IMR-90 (cell line): ENCODE data around the gene CLCN4. TPM values are rescaled to one million over a fixed set of nuclear protein-coding genes. Genes with fewer than 3 reads are reported as not detected.

Experiments used
- ATAC-seq: fragments of 200-7000 bp; cut with Tn5 transposase; 2 replicates; pipeline ENCODE4 v1.9.1; 2020; ENCODE audit warnings: low read depth, mild to moderate bottlenecking, moderate library complexity
- BruUV-seq: library from RNA; stranded (reverse); fragments of 400-500 nt; replicated peaks from 2 replicates; lab custom pipeline; 2021; lab: Mats Ljungman, UMichigan
- CTCF ChIA-PET: fragments of 300-600 bp; formaldehyde crosslinking; extraction: SDS; loops from one replicate; lab custom pipeline; 2021; ENCODE audit warnings: antibody characterized with exemption; lab: Yijun Ruan, JAX
- POLR2A ChIA-PET: fragments of 300-600 bp; sonication (Branson Sonifier 250); formaldehyde crosslinking; loops from one replicate; lab custom pipeline; 2022; ENCODE audit warnings: antibody characterized with exemption; ENCODE audit not compliant: unreplicated experiment; lab: Charles Lee
- DNase-seq: peaks from one replicate; pipeline ENCODE4 v3.0.0; 2013
- H2AFZ ChIP-seq: replicated peaks from 2 replicates; pipeline ENCODE3; 2013; ENCODE audit warnings: low read length, mild to moderate bottlenecking; ENCODE audit not compliant: poor library complexity
- H2AK5ac ChIP-seq: 2 replicates; pipeline ENCODE4 v1.6.1; 2013; ENCODE audit warnings: low read depth, low read length, inconsistent platforms
- H2AK9ac ChIP-seq: replicated peaks from 2 replicates; pipeline ENCODE3; 2013; ENCODE audit warnings: mild to moderate bottlenecking, low read depth, low read length, moderate library complexity; ENCODE audit not compliant: poor library complexity
- H2BK120ac ChIP-seq: 2 replicates; pipeline ENCODE4 v1.6.1; 2013; ENCODE audit warnings: low read depth, low read length, inconsistent platforms
- H2BK15ac ChIP-seq: 3 replicates; pipeline ENCODE4 v1.6.1; 2013; ENCODE audit warnings: low read depth, low read length, inconsistent platforms
- H2BK20ac ChIP-seq: 2 replicates; pipeline ENCODE4 v1.6.1; 2013; ENCODE audit warnings: low read depth, mild to moderate bottlenecking, inconsistent platforms, low read length, moderate library complexity
- H2BK5ac ChIP-seq: 2 replicates; pipeline ENCODE4 v1.6.1; 2013; ENCODE audit warnings: mild to moderate bottlenecking, low read depth, low read length, inconsistent platforms; ENCODE audit not compliant: poor library complexity, severe bottlenecking
- H3K14ac ChIP-seq: replicated peaks from 2 replicates; pipeline ENCODE4 v1.6.1; 2013; ENCODE audit warnings: low read depth, low read length, inconsistent platforms
- H3K18ac ChIP-seq: 2 replicates; pipeline ENCODE4 v1.6.1; 2013; ENCODE audit warnings: low read depth, low read length, control low read depth
- H3K23ac ChIP-seq: 2 replicates; pipeline ENCODE4 v1.6.1; 2013; ENCODE audit warnings: low read depth, low read length, inconsistent platforms
- H3K27ac ChIP-seq: 2 replicates; pipeline ENCODE4 v1.5.1; 2013; ENCODE audit warnings: mild to moderate bottlenecking, control low read depth, low read length; ENCODE audit not compliant: insufficient read depth
- H3K27me3 ChIP-seq: 2 replicates; pipeline ENCODE4 v1.6.1; 2013; ENCODE audit warnings: low read length; ENCODE audit not compliant: control insufficient read depth, insufficient read depth
- H3K36me3 ChIP-seq: 2 replicates; pipeline ENCODE4 v1.6.1; 2013; ENCODE audit warnings: low read length, mixed read lengths; ENCODE audit not compliant: control insufficient read depth, insufficient read depth
- H3K4ac ChIP-seq: 2 replicates; pipeline ENCODE4 v1.6.1; 2013; ENCODE audit warnings: low read depth, low read length, inconsistent platforms
- H3K4me1 ChIP-seq: 2 replicates; pipeline ENCODE4 v1.6.1; 2013; ENCODE audit warnings: low read length, mixed read lengths; ENCODE audit not compliant: control insufficient read depth, insufficient read depth
- H3K4me2 ChIP-seq: 2 replicates; pipeline ENCODE4 v1.6.1; 2013; ENCODE audit warnings: low read depth, mild to moderate bottlenecking, control low read depth, low read length, moderate library complexity
- H3K4me3 ChIP-seq: 2 replicates; pipeline ENCODE4 v1.5.1; 2013; ENCODE audit warnings: low read depth, mild to moderate bottlenecking, control low read depth, low read length, moderate library complexity; ENCODE audit not compliant: insufficient read depth
- H3K56ac ChIP-seq: 2 replicates; pipeline ENCODE4 v1.6.1; 2013; ENCODE audit warnings: low read length, inconsistent platforms; ENCODE audit not compliant: insufficient read depth; ENCODE audit errors: extremely low read depth
- H3K79me1 ChIP-seq, 2 experiments: 2 replicates each; pipeline ENCODE4 v1.6.1; 2013; ENCODE audit warnings: low read length in 2 of 2, inconsistent platforms in 1 of 2, low read depth in 1 of 2
- H3K9ac ChIP-seq: 2 replicates; pipeline ENCODE4 v1.6.1; 2013; ENCODE audit warnings: low read depth, low read length, control low read depth
- H3K9me1 ChIP-seq: 2 replicates; pipeline ENCODE4 v1.6.1; 2013; ENCODE audit warnings: low read length, inconsistent platforms; ENCODE audit not compliant: insufficient read depth
- H3K9me3 ChIP-seq: 2 replicates; pipeline ENCODE4 v1.6.1; 2013; ENCODE audit warnings: low read length; ENCODE audit not compliant: control insufficient read depth, insufficient read depth
- H4K20me1 ChIP-seq: 2 replicates; pipeline ENCODE4 v1.6.1; 2013; ENCODE audit warnings: low read length, inconsistent platforms; ENCODE audit not compliant: insufficient read depth
- H4K5ac ChIP-seq: 2 replicates; pipeline ENCODE4 v1.6.1; 2013; ENCODE audit warnings: mild to moderate bottlenecking, low read depth, low read length, control low read depth
- H4K8ac ChIP-seq, 2 experiments: 2 replicates each; pipeline ENCODE4 v1.6.1; 2013; ENCODE audit warnings: low read depth in 2 of 2, low read length in 2 of 2, control low read depth in 1 of 2, inconsistent platforms in 1 of 2
- H4K91ac ChIP-seq: 2 replicates; pipeline ENCODE4 v1.6.1; 2013; ENCODE audit warnings: low read depth, low read length, inconsistent platforms; ENCODE audit not compliant: insufficient read depth
- BHLHE40 ChIP-seq: fragments of 150-350 bp; IDR thresholded peaks from 2 replicates; pipeline ENCODE4 v1.6.1; 2016; ENCODE audit warnings: mild to moderate bottlenecking, low read depth, low read length
- CEBPB ChIP-seq: IDR thresholded peaks from 2 replicates; pipeline ENCODE4 v1.6.1; 2012; ENCODE audit warnings: low read depth, low read length, improper control_type of control experiment
- CHD1 ChIP-seq: IDR thresholded peaks from 2 replicates; pipeline ENCODE4 v1.6.1; 2012; ENCODE audit warnings: low read depth, low read length, improper control_type of control experiment
- FOS ChIP-seq: fragments of 150-350 bp; IDR thresholded peaks from 2 replicates; pipeline ENCODE4 v1.6.1; 2016; ENCODE audit warnings: low read depth, low read length
- MAFK ChIP-seq: IDR thresholded peaks from 2 replicates; pipeline ENCODE4 v1.6.1; 2012; ENCODE audit warnings: low read depth, low read length, improper control_type of control experiment
- MAZ ChIP-seq: IDR thresholded peaks from 2 replicates; pipeline ENCODE4 v1.6.1; 2012; ENCODE audit warnings: low read depth, mild to moderate bottlenecking, low read length, improper control_type of control experiment, moderate library complexity, borderline replicate concordance
- MXI1 ChIP-seq: IDR thresholded peaks from 2 replicates; pipeline ENCODE4 v1.6.1; 2012; ENCODE audit warnings: low read depth, mild to moderate bottlenecking, low read length, moderate library complexity, borderline replicate concordance
- NFE2L2 ChIP-seq: fragments of 150-350 bp; IDR thresholded peaks from 2 replicates; pipeline ENCODE4 v1.6.1; 2016; ENCODE audit warnings: low read depth, mild to moderate bottlenecking, low read length
- RAD21 ChIP-seq: IDR thresholded peaks from 2 replicates; pipeline ENCODE4 v1.6.1; 2012; ENCODE audit warnings: low read length, improper control_type of control experiment
- RCOR1 ChIP-seq: IDR thresholded peaks from 2 replicates; pipeline ENCODE4 v1.6.1; 2012; ENCODE audit warnings: mild to moderate bottlenecking, low read length, improper control_type of control experiment; ENCODE audit not compliant: insufficient replicate concordance
- RFX5 ChIP-seq: IDR thresholded peaks from 2 replicates; pipeline ENCODE4 v1.8.0; 2012; ENCODE audit warnings: low read depth, mild to moderate bottlenecking, low read length, moderate library complexity
- USF2 ChIP-seq: fragments of 150-350 bp; IDR thresholded peaks from 2 replicates; pipeline ENCODE4 v1.6.1; 2017; ENCODE audit warnings: mild to moderate bottlenecking, antibody characterized with exemption, low read length, low read depth
- WGBS, 2 experiments: methylation state at CpG; one replicate each; pipeline versions ENCODE4 v1.1.5 to v1.1.7; 2013; ENCODE audit warnings: missing lambda C conversion rate in 2 of 2; ENCODE audit not compliant: insufficient read length in 1 of 2; ENCODE audit errors: extremely low coverage in 2 of 2; 5-methylcytosine and 5-hydroxymethylcytosine counted together
- dilution Hi-C: fragments of 300-500 bp; cut with HindIII; formaldehyde crosslinking; loops from one replicate; pipeline ENCODE4 v1.14.3; 2018; ENCODE audit warnings: low sequenced_read_pairs; ENCODE audit not compliant: unreplicated experiment
- in situ Hi-C: fragments of 300-500 bp; cut with MboI; formaldehyde crosslinking; loops from 3 replicates; pipeline ENCODE4 v1.14.3; 2019; ENCODE audit warnings: low sequenced_read_pairs, inconsistent platforms, mixed read lengths
- intact Hi-C: fragments of 100-400 bp; cut with micrococcal nuclease; formaldehyde crosslinking; loops from 2 replicates; pipeline ENCODE4 v1.10.0; 2022
- polyA plus RNA-seq, 3 experiments: library from polyadenylated mRNA; depleted of rRNA; stranded (reverse); fragments of >200 nt; gene quantifications; 2 replicates each; pipeline ENCODE4 v1.2.3, GENCODE V29; 2012; ENCODE audit warnings: low replicate concordance in 1 of 3
- total RNA-seq: library from RNA; depleted of rRNA; stranded (reverse); fragments of >200 nt; gene quantifications from 2 replicates; pipeline ENCODE4 v1.2.3, GENCODE V29; 2012
- TF ChIP-seq, protein P1 (sequence below): fragments of 150-350 bp; IDR thresholded peaks from 2 replicates; pipeline ENCODE4 v1.6.1; 2016; ENCODE audit warnings: low read depth, mild to moderate bottlenecking, low read length, moderate library complexity, borderline replicate concordance
- TF ChIP-seq, protein P2 (sequence below): conservative IDR thresholded peaks from 2 replicates; pipeline ENCODE4 v1.5.1; 2012; ENCODE audit warnings: mild to moderate bottlenecking, low read depth, low read length, improper control_type of control experiment

The CLCN4 gene
- total and polyA plus RNA-seq, 2 of the 4 experiments (the other 2 are of a cell fraction) = 2.2 to 4.5 TPM

DNA sequence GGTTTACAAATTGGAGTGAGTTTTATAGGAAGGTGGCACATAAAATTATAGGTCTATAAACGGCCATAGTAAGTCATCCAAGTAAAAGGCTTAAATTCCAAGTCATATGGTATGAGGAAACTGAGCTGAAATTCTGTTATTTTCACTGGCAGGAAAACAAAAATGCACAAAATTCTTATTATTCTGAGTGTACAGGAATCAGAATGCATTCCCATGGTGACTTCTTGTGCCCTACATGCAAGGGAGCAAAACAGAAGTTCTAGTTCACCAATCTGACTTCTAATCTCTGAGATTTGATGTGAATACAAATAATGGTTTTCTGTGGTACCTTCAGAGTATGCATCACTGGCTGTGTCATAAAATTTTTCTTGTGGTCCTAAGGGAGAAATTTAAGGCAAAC lies 102.9 kb downstream of the CLCN4 start:
- BruUV-seq = no TSS peak
- WGBS, 2 experiments = no CpG with 5 or more reads among the region's 1 CpG

More for the DNA sequence above, 102.9 kb downstream of the CLCN4 start:
- Histone ChIP-seq H3K14ac (0 out of 2 replicates have a peak overlapping the region, but pooled peaks have one; percentile 37), H3K27me3 (no peaks in the 10 kb centered on the region), H3K23ac (no peak overlapping the region), H3K4me3 (no peak overlapping the region), H3K18ac (peak overlapping the region; percentile 8; the same call in 1 of the 2 replicates), H2BK120ac (peak overlapping the region; percentile 77), H3K9me1 (no peaks in the 10 kb centered on the region), H2BK5ac (no peak overlapping the region), H3K4ac (peak overlapping the region; percentile 58; the same call in 1 of the 2 replicates), H3K27ac (peak overlapping the region; percentile 40; the same call in 1 of the 2 replicates), H4K8ac (peak overlapping the region in 1 of 2 experiments; percentile 72; a peak in 2 of 4 replicates), H2AFZ (no peak overlapping the region), H3K79me1 (no peaks in the 10 kb centered on the region), H3K4me2 (0 out of 2 replicates have a peak overlapping the region, but pooled peaks have one; percentile 31), H2BK15ac (no peak overlapping the region), H3K9me3 (peaks cover 3% of the 10 kb centered on the region), H3K9ac (no peak overlapping the region), H2AK5ac (no peak overlapping the region), H4K5ac (no peak overlapping the region; the same call in 1 of the 2 replicates), H2BK20ac (peak overlapping the region; percentile 82; the same call in 1 of the 2 replicates), H3K4me1 (peaks cover 4% of the 10 kb centered on the region), H4K91ac (peak overlapping the region; percentile 76; the same call in 1 of the 2 replicates), H3K56ac (no peak overlapping the region), H4K20me1 (no peaks in the 10 kb centered on the region), H2AK9ac (no peak overlapping the region), H3K36me3 (no peaks in the 10 kb centered on the region)
- in situ Hi-C loops (no loop called here), intact Hi-C loops (no loop called here), dilution Hi-C loops (no loop called here)
- ChIA-PET CTCF (no interaction called here), POLR2A (no interaction called here)
- TF ChIP-seq MXI1 = no peak
- no peak for TF ChIP-seq NFE2L2
- TF ChIP-seq BHLHE40 = no peak
- no peak for TF ChIP-seq MAZ
- no peak for TF ChIP-seq RCOR1
- no peak for TF ChIP-seq MAFK
- TF ChIP-seq RFX5 = no peak
- TF ChIP-seq, protein P1, sequence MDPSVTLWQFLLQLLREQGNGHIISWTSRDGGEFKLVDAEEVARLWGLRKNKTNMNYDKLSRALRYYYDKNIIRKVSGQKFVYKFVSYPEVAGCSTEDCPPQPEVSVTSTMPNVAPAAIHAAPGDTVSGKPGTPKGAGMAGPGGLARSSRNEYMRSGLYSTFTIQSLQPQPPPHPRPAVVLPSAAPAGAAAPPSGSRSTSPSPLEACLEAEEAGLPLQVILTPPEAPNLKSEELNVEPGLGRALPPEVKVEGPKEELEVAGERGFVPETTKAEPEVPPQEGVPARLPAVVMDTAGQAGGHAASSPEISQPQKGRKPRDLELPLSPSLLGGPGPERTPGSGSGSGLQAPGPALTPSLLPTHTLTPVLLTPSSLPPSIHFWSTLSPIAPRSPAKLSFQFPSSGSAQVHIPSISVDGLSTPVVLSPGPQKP = no peak
- no peak for TF ChIP-seq CHD1
- TF ChIP-seq, protein P2, sequence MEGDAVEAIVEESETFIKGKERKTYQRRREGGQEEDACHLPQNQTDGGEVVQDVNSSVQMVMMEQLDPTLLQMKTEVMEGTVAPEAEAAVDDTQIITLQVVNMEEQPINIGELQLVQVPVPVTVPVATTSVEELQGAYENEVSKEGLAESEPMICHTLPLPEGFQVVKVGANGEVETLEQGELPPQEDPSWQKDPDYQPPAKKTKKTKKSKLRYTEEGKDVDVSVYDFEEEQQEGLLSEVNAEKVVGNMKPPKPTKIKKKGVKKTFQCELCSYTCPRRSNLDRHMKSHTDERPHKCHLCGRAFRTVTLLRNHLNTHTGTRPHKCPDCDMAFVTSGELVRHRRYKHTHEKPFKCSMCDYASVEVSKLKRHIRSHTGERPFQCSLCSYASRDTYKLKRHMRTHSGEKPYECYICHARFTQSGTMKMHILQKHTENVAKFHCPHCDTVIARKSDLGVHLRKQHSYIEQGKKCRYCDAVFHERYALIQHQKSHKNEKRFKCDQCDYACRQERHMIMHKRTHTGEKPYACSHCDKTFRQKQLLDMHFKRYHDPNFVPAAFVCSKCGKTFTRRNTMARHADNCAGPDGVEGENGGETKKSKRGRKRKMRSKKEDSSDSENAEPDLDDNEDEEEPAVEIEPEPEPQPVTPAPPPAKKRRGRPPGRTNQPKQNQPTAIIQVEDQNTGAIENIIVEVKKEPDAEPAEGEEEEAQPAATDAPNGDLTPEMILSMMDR = no peak
- TF ChIP-seq CEBPB = no peak
- no peak for TF ChIP-seq USF2
- no peak for TF ChIP-seq RAD21
- no peak for TF ChIP-seq FOS
- ATAC-seq = peak; percentile 77
- peak; percentile 55 for DNase-seq
